Stimulated activated CD4-positive, alpha-beta T cell treated with anti-CD3 and anti-CD28 coated beads, Interleukin-15, amount 100 ng/mL, for 24 hours (primary cell): ENCODE measurements around the gene CALML4.
A peak's percentile ranks its signal among the peaks of the same experiment; 100 is the strongest.
"Not testable (repeated sequence)": the region's sequence is repeated elsewhere in the genome, so short reads cannot be mapped to it uniquely, and the experiment has no call there.

Experiments
- DNase-seq: peaks from one replicate; pipeline ENCODE4 v3.0.0-alpha.2; 2020

The CALML4 gene, protein sequence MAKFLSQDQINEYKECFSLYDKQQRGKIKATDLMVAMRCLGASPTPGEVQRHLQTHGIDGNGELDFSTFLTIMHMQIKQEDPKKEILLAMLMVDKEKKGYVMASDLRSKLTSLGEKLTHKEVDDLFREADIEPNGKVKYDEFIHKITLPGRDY

DNA sequence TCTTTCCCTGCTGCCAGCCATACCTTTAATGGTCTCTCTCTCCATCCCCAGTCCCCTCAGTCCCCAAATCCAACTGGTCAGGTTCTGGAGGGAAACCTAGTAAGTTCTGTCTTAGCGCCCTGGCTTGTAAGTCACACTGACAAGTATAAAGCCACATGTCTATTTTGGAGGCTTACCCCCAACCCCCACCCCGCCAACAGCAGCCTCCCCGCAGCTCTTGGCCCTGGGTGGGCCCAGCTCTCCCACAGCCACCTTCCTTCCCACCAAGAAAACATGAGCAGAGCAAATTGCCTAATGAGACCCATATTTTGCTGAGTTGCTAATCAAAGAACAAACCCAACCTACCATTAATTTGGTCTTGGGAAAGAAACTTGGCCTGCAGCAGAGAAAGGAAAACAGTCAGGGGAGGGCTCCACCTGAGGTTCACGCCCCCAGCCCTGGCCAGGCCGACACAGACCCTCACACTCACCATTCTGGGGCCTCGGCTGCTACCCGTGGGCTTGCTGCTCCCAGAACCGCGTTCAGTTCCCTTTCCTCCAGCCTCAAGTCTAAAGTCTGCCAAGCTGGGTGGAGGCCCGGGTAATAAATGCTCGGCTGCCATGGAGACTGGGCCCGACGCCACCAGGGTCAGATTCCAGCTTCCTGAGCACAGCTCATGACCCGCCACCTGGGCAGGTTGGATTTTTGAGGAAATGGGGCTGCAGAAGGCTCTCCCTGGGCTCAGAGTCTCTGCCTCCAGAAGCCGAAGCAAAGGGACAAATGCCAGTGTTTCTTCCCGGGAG, at the start of gene CALML4:
CALML4 (minus strand) TSS at position 557 of the 782 bp plus-strand sequence; CDS start at position 472, 85 bp downstream.
- DNase-seq, result no peak

DNA sequence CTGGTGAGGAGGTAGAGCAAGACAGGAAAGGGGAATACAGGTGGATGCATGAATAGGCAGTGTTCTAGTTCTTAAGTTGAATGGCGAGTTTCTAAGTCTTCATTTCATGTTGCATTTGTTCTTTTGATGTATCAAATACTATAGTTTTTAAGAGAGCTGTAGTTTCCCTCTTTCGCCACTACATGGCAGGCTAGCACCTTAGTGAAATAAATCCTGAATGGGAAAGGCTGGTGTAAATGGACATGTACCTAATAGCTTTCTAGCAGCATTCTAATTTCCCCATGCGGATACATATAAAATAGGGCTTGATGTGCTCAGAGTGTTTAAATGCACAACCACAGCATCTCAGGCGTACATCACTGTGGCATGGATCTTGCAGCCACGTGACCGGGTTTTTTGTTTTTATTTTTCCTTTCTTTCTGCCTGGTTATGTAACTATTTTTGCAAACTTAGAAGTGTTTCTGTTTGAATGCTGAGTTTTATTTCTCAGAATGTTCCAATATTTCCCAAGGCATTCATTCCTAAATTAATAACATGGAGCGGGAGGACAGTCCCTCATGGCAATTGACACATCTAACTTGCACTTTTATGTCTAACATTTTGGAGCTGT, 47.9 kb upstream of the CALML4 start:
- peak; percentile 38 for DNase-seq

DNA sequence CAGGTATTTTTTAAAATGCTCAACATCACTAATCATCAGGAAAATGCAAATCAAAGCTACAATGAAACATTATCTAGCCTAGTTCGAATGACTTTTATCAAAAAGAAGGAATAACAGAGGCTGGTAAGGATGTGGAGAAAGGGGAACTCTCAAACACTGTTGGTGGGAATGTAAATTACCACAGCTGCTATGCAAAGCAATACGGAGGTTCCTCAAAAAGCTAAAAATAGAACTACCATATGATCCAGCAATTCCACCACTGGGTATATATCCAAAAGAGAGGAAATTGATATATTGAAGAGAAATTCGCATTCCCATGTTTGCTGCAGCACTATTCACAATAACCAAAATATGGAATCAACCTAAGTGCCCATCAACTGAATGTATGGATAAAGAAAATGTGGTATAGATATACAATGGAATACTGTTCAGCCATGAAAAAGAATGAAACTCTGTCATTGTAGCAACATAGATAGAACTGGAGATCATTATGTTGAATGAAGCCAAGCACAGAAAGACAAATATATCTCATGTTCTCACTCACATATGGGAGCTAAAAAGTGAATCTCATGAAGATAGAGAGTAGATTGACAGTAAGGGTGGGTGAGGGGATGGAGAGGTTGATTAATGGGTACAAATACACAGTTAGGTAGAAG, 44.1 kb upstream of the CALML4 start:
- no peak for DNase-seq

DNA sequence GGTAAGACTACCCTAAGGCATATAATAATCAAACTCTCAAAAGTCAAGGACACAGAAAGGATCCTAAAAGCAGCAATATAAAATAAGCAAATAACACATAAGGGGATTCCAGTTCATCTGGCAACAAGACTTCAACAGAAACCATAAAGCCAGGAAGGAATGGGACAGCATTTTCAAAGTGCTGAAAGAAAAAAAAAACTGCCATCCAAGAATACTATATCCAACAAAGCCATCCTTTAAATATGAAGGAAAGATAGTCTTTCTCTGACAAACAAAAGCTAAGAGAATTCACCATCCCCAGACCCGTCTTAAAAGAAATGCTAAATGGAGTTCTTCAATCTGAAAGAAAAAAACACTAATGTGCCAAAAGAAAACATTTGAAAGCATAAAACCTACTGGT, 39.1 kb upstream of the CALML4 start:
- no peak for DNase-seq

DNA sequence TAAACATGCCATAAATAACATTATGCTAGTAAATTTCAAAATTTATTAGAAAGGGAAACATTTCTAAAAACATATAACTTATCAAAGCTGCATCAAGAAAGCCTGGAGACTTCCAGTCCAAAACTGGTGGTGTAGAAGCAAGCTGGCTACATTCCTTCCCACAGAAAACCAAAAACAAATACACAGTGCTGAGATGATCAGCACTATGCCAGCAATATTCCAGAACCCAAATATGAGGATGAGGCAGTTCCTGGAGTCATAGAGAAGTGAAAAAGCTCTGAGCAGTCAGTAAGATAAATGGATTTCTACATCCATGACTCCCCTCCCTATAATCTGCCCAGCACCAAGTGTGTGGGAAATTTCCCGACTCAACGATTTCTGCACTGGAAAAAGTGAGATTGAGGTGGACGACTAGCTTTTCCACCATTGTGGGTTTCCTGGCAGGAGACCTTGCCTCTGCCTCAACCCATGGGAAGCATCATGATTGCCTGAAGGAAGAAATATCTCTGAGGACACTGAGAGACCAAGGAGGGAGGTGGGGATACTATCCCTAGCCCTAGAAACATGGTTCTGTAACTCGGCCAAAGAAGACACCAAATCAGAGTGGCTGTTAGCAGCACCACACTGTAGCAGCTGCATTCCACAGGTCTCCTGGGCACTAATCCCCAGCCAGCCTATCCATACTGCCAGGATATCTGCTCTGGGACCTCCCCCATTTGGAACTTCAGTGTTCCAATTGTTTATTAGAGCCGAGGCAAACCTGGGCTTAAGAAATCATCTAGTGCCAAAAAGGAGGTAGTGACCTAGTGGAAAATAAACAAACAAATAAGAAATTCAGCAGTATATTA, 36.2 kb upstream of the CALML4 start:
- no peak for DNase-seq

DNA sequence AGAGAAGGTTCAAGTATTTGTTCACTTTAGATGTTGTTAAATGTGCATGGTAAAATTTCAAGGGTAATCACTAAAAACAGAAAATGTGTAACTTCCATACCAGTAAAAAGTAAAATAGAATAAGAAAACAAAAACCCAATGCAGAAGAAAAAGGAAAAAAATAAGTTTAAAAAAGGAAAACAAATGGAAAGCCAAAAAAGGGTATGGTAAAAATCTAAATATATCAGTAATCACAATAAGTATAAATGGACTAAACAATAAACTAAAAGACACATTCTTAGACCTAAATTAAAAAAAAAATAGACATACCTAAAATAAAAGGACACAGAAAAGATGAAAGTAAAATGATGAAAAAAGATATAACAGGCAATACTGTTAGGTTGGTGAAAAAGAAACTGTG, 33.9 kb upstream of the CALML4 start:
- DNase-seq, result no peak

DNA sequence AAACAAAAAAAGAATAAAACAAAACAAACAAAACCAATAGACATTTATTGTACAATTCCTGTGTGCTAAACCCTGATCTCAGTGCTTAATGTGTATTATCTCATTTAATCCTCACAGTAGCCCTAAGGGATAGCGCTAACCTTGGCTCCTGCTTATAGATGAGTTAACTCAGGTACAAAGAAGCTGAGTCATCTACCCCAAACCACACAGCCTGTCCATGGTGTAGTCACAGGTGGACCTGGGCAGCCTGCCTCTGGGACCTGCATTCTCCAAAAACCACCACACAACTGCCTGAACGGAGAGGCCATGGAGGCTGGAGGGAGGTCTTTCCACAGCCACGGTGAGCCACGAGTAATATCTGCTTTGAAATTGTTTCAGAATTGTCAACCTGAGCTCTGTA, 29.9 kb upstream of the CALML4 start:
- no peak for DNase-seq

DNA sequence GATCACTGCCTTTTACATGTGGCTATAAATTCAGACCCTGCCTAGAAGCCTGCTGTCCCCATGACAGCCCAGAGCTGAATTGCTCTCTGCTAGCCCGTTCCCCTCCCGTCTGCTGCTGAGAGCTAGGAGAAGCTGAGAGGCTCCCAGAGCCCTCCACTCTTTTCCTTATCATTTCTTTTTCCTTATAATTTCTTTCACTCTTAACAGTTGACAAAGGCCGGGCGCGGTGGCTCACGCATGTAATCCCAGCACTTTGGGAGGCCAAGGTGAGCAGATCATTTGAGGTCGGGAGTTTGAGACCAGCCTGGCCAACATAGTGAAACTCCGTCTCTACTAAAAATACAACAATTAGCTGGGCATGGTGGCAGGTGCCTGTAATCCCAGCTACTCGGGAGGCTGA, 29.4 kb upstream of the CALML4 start:
- DNase-seq, result not testable (repeated sequence)

DNA sequence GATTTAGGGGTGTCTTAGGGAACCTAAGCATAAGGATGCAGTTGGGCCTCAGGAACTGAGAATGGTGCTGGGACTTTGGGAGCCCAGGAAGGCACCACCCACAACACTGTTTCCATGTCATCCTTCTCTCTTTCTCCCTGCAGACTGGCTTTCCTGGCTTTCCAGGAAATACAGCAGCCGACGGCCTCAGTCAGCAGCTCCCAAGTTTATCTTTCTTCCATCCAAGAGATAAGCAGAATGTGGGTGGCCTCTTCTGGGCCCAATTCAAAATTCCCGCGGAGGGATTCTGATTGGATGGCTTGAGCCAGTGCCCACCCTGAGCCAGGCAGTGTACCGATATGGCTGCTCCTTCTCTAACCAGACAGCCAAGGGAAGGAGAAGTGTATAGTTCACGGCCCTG, 28.9 kb upstream of the CALML4 start:
- no peak for DNase-seq

DNA sequence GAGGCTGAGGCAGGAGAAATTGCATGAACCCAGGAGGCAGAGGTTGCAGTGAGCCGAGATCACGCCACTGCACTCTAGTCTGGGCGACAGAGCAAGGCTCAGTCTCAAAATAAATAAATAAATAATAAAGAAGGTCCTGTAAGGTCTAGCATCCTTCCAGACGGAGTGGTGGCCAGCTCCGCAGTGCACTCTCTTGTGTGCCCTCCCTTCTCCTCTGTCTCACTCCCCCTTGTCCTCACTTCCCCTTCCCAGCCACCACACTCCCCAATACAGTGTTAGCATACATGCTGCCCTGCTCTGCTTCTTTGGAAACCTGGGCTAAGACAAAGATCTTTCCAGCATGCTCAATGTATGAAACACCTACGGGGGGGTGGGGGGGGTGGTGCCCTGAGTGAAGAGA, 27.8 kb upstream of the CALML4 start:
- no peak for DNase-seq

DNA sequence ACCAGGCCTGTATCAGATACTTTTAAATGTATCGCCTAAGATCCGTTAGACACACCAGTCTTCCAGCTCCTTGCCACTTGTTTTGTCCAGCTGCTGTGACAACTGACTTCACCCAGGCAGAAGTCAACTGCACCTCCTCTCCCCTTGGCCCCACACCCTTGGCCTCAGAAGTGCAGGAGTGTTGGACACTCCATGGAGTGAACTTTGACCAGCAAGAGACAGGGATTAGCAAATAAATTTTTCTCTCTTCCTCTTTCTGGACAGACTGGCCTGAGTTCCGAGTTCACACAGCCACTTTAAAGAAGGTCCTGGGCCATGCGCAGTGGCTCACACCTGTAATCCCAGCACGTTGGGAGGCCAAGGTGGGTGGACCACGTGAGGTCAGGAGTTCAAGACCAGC, 27.3 kb upstream of the CALML4 start:
- DNase-seq, result no peak

DNA sequence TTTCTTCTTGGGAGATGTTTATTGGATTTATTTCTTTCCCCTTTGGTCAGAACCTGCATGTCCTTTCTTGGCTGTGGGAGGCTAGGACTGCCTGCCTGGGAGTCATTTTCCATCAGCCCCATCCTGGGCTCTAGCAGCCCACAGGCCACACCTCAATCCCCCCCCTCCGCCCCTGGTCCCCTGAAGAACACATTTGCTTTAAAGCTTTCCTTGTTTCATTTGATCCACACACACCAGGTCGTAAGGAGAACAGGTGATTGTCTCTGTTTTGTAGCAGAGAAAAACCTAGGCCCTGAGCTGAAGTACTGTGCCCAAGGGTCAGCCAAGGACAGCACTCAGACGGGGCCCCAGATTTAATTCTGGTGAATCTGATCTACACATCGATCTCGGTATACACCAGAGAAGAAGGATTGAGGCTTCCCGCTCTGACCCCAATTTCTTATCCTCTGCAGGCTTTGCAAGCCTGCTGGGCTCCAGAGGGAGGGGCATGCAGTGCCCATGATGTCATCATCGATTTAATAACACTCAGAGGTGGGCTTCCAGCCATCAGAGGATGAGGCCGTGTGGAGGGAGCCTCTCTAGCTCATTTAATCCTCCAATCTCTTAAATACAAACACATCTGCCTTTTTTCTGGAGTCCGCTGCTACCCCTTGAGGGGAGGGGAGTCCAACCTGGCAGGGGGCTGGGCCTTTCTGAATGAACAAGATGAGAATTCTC, 26.1 kb upstream of the CALML4 start:
- no peak for DNase-seq

DNA sequence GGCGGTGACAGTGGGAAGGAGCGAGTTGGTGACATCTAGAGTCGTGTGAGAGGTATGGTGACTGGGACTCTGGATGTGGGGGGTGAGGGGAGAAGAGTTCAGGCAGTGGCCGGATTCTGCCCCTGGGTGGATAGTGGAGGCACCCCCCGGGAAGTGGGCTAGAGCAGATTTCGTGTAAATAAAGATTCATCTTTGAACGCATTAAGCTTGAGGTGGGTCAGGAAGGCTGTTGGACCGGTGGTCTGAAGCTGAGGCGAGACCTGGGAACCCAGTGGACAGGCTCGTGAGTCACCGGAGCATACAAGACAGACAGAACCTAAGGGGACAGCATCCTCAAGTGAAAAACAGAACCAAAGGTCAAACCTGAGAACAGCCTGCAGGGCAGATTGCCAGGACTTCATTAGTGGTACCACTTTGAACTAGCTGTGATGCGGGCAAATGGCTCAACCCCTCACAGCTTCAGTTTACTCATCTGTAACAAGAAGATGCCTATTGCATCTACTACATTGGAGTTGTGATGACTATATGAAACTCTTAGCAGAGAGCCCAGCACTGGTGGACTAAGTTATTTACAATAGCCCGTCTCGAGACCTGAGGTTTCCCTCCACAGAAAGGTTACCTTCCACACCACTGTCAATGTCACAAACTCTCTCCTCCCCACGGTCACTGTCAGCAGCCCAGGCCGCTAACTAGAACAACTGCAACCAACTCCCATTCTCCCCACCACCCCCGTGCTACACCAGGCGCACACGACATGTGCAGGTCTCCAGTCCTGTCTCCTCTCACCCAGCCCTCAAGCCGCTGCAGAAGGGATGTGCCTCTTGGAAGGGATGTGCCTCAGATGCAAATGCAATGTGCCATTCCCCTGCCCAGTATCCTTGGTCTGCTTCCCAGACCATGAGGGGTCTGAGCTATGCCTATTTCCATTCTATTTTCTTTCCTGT, 25.3 kb upstream of the CALML4 start:
- no peak for DNase-seq

DNA sequence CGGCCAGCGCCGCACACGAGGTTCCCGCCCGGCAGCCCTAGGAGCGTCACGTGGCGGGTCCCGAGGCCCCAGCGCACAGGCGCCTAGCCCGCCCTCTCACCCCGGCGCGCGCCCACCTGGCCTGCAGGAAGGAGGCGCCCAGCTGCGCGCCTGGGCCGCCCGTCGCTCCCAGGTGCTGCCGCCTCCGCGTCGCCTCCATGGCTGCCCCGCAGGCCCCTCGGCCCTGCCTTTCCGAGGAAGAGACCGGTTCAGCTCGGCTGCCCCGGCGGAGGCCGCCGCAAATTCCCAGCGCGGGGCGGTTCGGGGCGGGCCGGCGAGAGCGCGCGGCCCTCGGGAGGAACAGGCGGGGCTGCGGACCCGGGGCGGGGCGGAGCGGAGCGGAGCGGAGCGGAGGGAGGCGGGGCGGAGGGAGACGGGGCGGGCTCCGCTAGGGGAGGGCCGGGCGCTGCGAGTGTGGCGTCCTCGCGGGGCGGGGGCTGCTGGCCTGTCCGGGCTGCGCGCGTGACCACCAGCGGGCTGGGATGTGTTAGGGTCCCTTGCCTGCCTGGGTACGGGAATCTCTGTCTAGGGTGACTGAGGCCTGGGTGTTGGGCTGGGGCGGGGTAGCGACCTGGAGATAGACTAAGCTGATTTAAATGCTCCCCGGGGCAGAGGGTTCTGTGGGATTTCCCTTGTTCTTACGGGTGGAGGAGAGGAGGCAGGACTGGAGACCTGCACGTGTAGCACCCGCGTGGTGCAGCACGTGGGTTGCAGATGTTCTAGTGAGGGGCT, 24.4 kb upstream of the CALML4 start, which contains the start of gene CLN6:
CLN6 (minus strand) TSS at position 343 of the 771 bp plus-strand sequence; CDS start at position 199, 144 bp downstream.
- peak; percentile 88 for DNase-seq

DNA sequence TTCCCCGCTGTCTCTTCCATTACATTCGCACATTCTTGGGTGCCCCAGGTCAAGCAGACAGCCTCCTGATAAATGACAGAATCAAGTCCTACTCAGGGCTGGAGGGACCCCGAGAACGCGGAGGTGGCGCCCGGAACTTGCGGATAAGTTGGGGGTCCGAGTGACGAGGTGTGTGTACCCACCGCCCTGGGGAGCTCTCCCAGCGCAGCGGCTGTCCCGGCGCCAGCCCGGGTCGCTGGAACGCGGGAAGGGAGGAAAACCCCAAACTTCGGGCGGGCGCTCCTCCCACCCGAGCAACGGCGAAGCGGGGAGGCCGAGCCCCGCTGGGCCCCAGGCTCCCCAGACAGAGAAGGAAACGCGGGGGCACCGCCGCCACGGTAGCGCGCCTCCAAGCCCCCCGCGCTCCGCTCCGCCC, 23.8 kb upstream of the CALML4 start:
- no peak for DNase-seq

DNA sequence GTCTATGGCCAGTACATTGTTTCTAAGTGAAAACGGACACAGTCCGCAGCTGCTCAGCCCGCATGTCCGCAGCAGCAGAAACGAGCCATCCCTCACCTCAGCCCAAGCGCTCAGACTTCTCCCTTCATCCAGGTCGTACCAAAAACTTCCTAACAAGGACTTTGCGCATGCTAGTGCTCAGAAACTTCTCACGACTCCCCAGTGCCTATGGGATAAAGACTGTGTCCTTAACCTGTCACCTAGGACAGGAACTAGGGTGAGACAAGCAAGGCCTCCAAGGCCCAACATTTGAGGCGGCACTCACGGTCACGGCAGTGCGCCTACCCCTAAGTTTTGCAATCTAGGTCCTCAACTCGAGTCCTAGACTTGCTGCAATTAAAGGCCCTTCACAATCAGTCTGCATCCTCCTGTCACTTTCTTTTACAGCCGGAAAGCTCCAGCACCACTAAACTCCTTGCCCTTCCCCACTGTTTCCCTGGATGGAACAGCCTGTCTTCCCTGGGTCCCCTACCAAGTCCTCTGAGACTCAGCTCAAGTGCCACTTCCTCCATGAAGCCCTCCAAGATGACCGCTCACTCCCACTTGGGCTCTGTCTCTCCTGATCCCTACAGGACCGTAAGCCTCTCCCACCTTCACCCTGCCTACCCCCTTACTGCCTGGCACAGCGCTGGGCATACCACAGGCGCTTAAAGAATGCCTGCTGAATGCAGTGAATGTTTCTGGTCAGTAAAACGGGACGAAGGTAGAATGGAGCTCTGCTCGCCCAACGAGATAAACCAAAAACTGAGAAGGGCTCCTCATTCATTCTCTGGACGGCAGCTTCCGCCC, 23.2 kb upstream of the CALML4 start:
- DNase-seq, result no peak

DNA sequence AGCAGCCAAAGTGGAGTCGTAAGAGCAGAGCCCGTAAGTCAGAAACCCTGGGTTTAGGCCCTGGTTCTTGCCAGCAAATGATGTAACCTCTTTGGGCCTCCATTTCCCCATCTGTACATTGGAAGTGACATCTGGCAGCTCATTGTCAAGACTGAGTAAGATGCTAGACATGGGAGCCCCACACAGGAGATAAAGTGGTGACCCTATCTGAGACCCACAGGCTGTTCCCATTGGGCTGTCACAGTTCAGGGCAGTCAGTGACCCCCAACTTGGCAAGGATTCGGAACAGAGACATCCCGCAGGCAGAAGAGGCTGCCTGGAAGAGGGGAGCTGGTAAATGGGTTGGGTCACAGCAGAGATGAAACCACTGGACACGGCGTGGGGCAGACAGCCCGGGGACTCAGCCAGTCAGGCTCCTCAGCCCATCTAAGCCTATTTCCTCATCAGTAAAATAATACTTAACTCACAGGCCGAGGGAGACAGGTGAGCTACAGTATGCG, 22.6 kb upstream of the CALML4 start:
- DNase-seq, result no peak

DNA sequence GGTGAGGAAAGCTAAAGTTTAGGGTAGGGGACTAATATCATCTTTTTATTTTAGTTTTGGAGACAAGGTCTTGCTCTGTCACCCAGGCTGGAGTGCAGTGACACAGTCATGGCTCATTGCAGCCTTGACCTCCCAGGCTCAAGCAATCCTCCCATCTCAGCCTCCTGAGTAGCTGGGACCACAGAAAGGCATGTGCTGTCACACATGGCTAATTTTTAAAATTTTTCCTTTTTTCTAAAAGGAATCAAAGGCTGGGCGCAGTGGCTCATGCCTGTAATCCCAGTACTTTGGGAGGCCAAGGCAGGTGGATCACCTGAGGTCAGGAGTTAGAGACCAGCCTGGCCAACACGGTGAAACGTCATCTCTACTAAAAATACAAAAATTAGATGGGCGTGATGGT, 20.3 kb upstream of the CALML4 start:
- not testable (repeated sequence) for DNase-seq
